G401 (cell line): Measurements from ENCODE around the gene APOA1. TPM values are rescaled to one million over a fixed set of nuclear protein-coding genes. Genes with fewer than 3 reads are reported as not detected.
"Not testable (repeated sequence)": the region's sequence is repeated elsewhere in the genome, so short reads cannot be mapped to it uniquely, and the experiment has no call there.

ENCODE experiments used
- DNase-seq: peaks from one replicate; pipeline ENCODE4 v3.0.0-alpha.2; 2015; ENCODE audit warnings: low spot score
- in situ Hi-C: cut with HindIII; loops from 2 replicates; pipeline ENCODE4 v1.10.0; 2016; ENCODE audit warnings: low sequenced_read_pairs, mixed read lengths
- total RNA-seq: library from RNA; depleted of rRNA; stranded (reverse); fragments of >200 nt; shearing (Covaris generic); gene quantifications from 2 replicates; pipeline ENCODE4 v1.2.3, GENCODE V29; 2014

The APOA1 gene
- total RNA-seq, 1 experiment from 2014 or later: not detected

DNA sequence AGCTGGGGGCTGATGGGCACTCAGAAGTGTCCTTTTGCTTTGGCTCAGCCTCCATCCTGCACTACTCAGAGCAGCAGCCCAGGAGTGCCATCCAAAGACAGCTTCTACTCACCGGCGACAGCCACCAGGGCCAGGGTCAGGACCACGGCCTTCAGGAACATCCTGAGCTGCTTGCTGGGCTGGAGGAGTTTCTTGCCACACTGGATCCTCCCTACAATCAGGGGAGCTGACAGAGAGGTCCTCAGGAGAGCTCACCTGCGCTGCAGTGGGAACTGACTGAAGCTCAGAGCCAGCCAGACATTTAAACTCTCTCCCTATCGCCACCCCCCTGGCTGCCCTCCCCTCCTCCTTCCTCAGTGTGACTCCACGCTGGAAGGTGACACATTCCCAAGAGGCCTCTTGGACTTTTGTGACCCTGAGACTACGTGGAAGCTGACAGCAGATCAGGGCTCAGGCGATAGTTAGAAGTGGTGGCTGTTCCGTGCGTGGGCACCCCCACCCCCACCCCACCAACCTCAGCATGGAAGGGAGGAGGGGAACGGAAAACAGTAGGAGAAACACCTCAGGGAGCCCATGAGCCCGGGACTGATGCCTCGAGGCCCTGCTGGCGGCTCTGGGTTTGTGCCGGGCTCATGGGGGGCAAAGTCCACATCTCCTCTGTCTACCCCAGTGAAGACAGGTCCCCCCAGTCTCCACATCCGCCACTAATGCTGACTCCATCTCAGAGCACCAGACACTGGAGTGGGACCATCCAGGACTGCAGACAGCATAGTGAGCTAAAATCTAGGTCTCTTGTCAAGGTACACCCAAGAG, 14.2 kb downstream of the APOA1 start, which contains the start of gene APOA4:
Gene APOA4 (minus strand): TSS at position 274 of the 813 bp plus-strand sequence. CDS start 113 bp downstream, at position 161.
- DNase-seq: no peak
- in situ Hi-C loops: no loop called here

DNA sequence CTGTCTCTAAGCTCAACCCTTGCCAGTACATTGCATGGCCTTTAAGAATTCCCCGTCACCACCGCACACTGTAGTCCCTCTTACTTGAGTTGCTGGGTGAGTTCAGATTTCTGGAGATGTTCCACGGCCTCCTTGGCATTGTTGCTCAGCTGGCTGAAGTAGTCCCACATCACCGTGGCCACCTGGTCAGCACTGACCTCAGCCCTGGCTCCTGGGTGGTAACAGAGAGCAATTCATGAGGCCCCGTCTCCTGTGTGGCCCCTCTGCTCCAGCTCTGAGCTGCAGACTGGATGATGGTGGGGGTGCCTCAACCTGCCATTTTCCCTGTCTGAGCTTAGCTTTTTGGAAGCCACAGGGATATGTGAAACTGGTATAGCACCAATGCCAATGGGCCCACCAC, 14.8 kb downstream of the APOA1 start:
- DNase-seq: no peak
- in situ Hi-C loops: no loop called here

GRCh38 chr11:116821050-116821918, 16.1 kb downstream of the APOA1 start:
- DNase-seq: no peak
- in situ Hi-C loops: no loop called here

DNA sequence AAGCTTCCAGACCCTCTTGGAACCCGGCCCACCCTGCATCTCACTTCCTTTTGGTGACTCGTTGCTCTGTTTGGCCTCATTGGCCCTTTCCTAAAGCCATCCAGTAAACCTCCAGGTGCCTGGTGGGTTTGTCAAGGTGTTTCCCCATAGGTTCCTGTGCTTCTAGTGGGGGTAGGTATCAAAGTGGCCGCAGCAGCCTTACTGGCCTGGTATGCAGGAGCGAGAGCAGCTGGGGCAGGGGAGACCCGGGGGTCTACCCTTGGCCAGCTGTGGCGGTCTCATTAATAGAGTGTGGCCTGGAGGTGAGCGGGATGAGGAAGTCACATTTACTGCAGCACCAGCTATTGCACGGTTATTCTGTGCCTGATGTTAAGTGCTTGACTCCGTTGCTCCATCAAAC, 18.4 kb downstream of the APOA1 start:
- no peak for DNase-seq
- in situ Hi-C loops: no loop called here

DNA sequence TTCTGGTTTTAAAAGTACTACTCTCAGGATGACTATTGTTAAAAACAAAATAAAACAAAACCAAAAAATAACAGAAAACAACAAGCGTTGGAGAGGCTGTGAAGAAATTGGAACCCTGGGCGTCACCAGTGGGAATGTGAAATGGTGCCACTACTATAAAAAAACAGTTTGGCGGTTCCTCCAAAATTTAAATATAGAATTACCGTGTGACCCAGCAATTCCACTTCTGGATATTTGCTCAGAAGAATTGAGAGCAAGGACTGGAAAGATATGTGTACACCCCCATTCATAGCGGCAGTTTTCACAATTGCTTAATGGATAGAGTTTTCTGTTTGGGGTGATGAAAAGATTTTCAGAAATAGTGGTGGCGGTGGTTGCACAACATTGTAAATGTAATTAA, 22.9 kb downstream of the APOA1 start:
- in situ Hi-C loops: no loop called here
- DNase-seq: no peak

- DNase-seq: no peak
- in situ Hi-C loops: no loop called here
Observed at GRCh38 chr11:116813781-116814471, 23.5 kb downstream of the APOA1 start.

GRCh38 chr11:116813170-116813569, 24.3 kb downstream of the APOA1 start:
- DNase-seq: no peak
- in situ Hi-C loops: no loop called here

GRCh38 chr11:116812109-116812508, 25.3 kb downstream of the APOA1 start:
- in situ Hi-C loops: no loop called here
- no peak for DNase-seq

DNA sequence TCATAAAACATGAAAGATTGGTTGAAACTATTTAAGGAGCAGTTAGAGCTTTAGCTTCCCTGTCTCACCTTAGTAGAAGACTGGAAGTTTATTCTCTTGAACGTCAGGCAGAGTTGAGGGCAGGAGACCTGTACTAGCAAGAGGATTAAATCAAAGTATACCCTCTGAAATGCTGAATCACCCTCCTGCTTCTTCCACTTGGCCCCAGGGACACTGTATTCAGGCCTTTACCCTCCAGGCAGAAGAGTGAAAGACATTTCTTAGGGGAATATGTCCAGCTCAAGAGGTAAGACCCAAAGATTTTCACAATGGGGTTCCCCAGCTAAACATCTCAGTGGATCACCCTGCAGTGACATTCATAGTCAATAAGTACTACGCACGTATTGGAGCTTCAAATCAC, 26.2 kb downstream of the APOA1 start:
- no peak for DNase-seq
- in situ Hi-C loops: no loop called here

DNA sequence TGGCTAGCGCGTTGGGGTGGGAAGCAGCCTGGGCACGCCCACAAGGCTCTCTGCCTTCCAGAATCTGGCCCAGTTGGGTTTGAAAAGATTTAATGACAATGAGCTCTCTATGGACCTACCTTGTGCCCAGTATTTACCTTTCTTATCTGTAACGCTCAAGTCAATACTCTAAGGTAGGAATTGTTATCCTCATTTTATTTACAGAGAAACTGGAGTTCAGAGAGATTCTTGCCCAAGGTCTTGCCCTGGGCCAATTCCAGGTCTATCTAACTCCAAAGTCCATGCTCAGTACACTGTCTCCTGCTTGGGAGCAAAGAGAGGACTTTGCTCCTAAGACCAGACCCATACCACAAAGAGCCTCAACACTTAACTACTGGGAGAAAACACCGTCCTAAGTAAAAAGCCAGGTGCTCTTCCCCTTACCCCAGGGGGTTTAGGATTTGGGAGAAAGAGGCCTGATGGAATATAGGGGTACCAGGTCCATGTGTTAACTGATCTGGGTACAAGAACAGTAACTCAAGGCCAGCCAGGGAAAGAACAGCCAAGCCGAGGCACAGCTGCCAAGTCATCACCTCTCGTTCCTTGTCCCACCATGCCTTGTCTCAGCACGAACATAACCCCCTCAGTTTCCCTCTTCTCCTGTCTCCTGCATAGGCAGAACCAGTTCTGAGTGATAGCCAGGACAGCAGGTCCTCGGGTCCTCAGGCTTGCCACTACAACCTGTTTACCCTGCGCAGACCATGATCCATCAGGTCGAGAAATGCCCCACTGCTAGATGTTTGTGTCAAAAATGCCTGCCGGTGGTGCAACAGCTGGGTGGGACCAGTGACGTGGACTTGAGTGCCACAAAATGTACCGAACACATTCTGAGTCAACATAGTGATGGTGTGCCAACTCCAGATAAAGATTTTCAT, 28.9 kb downstream of the APOA1 start:
- in situ Hi-C loops: no loop called here
- DNase-seq: no peak

GRCh38 chr11:116807601-116808261, 29.7 kb downstream of the APOA1 start:
- DNase-seq: no peak
- in situ Hi-C loops: no loop called here

- DNase-seq: no peak
- in situ Hi-C loops: no loop called here
Observed at GRCh38 chr11:116804001-116804400, 33.4 kb downstream of the APOA1 start.

GRCh38 chr11:116801662-116802061, 35.8 kb downstream of the APOA1 start:
- DNase-seq, in situ Hi-C loops: not testable (repeated sequence)

GRCh38 chr11:116800610-116801009, 36.8 kb downstream of the APOA1 start:
- DNase-seq: no peak
- in situ Hi-C loops: no loop called here

DNA sequence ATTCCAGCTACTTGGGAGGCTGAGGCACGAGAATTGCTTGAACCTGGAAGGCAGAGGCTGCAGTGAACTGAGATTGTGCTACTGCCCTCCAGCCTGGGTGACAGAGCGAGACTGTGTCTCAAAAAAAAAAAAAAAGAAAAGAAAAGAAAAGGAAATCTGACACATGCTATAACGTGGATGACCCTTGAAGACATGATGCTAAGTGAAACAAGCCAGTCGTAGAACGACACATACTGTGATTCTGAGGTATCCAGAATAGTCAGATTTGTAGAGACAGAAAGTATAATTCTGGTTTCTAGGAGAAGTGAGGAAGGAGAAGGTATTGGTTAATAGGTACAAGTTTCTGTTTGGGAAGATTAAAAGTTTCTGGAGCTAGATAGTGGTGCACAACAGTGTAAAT, 39.1 kb downstream of the APOA1 start:
- DNase-seq: no peak
- in situ Hi-C loops: no loop called here

DNA sequence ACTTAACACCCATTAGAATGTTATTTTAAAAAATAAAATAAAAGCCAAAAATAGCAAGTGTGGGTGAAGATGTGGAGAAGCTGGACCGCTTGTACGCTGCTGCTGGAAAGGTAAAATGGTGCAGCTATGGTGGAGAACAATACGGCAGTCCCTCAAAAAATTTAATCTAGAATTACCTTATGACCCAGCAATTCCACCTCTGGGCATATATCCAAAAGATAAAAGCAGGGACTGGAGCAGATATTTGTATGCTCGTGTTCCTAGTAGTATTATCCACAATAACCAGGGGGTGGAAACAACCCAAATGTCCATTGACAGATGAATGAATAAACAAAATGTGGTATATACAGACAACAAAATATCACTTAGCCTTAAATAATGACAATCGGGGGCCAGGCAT, 39.6 kb downstream of the APOA1 start:
- no peak for DNase-seq
- in situ Hi-C loops: no loop called here

DNA sequence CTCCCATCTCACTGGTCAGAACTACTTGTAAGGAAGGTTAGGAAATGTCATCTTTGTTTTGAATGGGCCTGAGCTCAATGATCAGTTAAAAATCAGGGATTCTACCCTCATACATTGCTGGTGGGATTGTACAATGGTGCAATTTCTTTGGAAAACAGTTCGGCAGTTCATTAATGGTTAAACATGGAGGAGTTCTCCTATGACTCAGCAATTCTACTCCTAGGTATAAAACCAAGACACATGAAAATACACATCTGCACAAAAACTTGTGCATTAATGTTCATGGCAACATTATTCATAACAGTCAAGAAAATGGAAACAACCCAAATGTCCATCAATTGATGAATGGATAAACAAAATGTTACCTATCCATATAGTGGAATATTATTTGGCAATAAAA, 40.9 kb downstream of the APOA1 start:
- in situ Hi-C loops: no loop called here
- no peak for DNase-seq

DNA sequence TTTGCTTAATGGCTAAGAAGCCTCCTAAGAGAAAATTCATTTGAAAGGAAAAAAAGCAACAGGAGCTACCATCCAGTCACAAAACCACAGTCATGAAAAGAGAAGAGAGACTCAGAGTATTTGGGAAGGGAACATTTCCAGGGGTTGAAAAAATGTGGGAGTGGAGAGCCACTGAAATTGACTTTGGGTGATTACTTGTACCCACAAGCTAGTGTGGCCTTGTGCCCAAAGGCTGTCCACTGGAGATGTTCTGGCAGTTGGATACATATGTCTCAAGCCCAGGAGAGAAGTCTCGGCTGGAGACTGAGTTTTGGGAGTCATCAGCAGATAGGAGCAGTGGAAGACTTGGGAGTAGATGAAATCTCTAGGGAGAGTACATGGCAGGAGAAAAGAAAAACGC, 42.6 kb downstream of the APOA1 start:
- in situ Hi-C loops: no loop called here
- DNase-seq: no peak
